Left kidney (tissue), 2 donors: Measurements from ENCODE around the gene FGGY. TPM values are rescaled to one million over a fixed set of nuclear protein-coding genes. Genes with fewer than 3 reads are reported as not detected.
"Not testable (repeated sequence)": the region's sequence is repeated elsewhere in the genome, so short reads cannot be mapped to it uniquely, and the experiment has no call there.

Source experiments
- DNase-seq: peaks from one replicate; pipeline ENCODE4 v3.0.0-alpha.2; 2013
- polyA plus RNA-seq: library from polyadenylated mRNA; unstranded; fragments of 120-200 nt; gene quantifications from one replicate; pipeline ENCODE4 v1.2.1, GENCODE V29; 2013; ENCODE audit not compliant: insufficient read length

Gene FGGY
- polyA plus RNA-seq, 1 donor, result 26.6 TPM

DNA sequence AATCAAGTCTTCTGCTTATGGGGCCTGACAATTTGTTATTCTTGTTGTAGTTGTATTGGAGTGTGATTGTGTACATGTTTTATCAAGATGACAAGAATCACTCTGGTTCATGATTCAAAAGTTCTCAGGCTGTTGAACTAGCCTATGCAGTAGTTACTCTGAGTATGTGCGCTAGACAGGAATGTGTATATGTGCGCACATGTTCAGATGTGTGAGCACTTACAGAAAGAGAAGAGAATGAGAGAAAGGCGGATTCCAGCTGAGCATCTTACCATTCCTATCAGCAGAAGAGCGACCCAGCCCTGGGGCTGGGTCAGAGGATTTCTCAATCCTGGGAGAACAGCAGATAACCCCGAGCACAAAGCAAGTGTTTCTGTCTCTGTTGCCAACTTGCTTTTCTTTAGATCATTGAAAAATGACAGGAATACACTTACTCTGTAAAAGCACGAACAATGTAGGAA is 407.1 kb downstream of the FGGY start:
- no peak for DNase-seq

DNA sequence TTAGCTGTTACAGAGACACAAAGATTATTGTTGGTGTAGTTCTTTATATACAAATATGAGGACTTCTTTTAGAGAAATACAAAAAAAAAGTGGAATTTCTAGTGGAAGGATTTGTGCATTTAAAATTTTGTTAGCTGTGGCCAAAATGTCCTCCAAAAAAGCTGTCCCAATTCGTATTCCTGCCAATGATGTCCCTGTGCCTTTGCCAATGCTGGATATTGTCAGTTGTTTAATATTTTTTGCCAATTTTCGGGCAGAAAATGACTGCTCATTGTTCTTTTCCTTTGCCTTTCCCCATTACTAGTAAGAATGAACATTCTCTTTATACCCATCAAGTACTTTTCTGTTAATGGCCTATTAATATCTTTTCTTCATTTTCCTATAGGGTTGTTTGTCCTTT is 407.8 kb downstream of the FGGY start:
- no peak for DNase-seq

DNA sequence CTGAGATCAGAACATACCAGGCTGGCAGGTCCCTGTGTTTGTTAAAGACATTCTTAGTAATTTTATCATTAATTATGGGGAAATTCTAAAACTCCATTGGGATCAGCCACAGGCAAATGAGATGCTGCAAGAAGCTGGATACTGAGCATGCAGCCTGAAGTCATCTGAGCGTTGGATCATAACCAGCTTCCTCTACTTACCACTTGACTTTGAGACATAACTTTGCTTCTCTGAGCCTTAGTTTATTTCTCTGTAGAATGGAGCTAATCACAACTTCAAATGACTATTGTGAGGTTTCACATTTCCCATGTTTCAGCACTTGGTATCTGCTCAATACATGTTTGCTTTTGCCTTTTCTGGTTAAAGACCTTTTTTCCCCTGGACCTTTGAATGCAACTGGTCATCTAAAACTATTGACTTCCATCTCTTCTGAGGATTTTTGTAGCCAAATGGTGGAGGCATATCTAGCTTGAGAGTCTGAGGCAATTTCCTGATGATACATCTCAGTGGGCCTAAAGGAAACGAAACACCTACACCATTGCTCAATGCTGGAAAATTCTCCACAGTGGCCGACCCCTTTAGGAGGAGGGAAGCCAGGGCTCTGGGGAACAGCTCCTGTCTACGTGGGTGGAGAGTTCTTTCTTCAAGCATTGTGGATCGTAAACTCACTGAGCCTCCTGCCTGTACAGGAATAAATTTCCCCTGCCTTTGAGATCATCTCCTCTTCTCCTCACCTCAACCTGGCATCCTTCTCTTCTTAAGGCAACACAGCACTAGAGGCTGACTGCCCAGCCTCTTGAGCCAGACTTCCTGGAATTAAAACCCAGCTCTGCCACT is 408.8 kb downstream of the FGGY start:
- DNase-seq, result no peak

DNA sequence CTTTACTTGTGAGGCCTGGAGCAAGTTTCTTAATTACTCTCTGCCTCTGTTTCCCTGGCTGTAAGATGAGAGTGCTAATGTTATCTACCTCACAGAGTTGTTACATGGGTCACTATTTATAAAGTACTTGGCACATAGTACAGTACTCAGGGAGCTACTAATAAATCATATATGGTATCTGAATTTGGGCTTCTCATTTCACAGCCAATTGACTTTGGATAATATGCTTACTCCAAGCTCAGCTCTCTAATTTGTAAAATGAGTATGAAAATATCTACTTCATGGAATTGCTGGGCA is 409.4 kb downstream of the FGGY start:
- DNase-seq, result no peak

DNA sequence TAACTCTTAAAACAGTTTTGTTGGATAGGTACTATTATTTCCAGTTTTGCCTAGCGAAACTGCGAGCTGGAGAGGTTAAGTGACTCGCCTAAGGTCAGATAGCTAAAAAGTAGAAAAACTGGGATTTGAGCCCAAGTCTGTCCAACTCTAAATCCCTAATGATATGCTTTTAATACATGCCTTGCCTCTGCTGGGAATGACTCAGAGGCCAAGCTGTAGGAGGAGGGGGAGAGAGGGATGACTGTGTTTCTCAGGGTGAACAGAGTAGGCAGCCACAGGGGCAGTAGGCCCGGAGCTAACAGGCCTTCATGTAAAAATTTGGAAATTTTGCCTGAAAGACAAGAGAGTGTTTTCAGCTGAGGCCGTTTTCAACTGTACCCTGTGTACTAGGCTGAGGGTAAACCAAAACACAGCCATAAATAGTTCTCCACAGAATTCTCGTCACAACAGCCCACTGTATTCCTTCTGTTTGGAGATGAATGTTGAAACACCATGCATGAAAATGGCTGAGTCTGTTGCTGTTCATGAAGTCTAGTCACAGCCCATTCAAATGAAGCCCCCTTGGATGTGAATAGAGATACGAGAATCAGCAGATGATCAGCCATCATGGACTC is 410.4 kb downstream of the FGGY start:
- DNase-seq, result no peak

DNA sequence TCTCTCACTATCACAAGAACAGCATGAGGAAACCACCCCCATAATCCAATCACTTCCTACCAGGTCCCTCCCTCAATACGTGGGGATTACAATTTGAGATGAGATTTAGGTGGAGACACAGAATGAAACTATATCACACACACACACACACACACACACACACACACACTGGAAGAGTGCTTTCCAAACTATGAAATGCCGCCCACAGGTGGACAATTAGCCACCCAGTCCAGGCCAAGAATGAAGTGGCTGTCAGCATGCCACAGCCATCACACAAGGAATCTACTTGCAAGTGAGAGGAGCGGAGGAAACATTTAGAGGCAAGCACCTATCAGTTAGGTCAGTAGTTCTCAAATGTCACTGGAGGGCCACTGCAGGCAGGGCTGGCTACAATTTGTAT is 412.4 kb downstream of the FGGY start:
- DNase-seq, result no peak

DNA sequence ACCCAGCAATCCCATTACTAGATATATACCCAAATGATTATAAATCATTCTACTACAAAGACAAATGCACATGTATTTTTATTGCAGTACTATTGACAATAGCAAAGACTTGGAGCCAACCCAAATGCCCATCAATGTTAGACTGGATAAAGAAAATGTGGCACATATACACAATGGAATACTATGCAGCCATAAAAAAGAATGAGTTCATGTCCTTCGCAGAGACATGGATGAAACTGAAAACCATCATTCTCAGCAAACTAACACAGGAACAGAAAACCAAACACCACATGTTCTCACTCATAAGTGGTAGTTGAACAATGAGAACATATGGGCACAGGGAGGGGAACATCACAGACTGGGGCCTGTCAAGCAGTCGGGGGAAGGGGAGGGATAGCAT is 414.0 kb downstream of the FGGY start:
- DNase-seq, result not testable (repeated sequence)

DNA sequence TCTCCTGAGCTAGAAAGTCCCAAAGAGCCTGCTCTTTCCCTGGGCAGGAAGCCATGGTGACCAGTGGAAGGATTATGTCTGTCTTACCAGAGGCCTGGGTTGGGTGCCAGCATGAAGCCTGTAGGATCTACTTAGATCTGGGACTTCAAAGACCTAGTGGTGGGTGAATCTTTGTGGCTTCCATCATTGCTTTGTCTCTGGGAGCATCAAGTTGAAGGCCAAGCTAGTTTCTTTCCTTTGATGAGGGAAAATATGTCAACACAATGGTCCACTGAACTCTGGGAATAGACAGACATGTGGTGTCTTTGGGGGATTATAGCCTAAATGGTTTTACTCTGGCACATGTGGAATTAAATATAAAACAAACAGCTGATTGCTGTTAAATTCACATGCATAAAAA is 417.3 kb downstream of the FGGY start:
- DNase-seq, result no peak

DNA sequence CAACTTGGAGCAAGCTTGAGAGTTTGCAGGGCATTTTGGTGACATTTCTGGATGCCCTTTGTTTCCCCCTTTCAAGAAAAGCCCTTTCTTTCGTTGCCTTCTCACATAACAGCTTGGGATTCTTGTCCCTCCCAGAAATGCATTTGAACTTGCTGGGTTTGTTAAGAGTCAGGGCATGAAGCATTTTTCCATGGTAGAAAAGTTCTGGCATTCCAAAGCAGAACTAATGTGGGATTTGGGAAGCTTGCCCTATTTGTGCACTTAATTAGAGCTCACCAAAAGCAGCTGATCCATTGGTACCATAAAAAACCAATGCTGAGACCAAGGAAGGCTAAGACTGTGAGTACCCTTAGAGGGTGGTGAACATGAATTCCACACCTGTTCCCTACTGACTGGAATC is 418.1 kb downstream of the FGGY start:
- no peak for DNase-seq

DNA sequence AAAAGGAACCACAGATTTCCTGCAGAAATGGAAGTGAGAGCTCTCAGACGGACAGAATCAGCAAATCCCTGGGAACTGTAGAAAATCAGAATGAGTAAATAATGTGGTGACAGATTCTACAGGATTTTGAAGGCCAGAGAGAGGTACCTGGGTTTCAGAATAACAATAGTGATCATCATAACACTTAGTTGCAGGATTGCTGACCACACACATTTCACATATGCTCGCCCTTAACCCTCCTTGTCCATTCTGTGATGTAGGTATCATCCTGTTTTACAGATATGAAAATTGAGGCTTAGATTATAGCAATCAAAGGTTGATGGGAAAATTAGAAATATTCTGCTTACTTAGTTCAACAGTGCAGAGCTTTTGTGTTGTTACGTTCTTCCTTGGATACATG is 419.9 kb downstream of the FGGY start:
- DNase-seq, result no peak

DNA sequence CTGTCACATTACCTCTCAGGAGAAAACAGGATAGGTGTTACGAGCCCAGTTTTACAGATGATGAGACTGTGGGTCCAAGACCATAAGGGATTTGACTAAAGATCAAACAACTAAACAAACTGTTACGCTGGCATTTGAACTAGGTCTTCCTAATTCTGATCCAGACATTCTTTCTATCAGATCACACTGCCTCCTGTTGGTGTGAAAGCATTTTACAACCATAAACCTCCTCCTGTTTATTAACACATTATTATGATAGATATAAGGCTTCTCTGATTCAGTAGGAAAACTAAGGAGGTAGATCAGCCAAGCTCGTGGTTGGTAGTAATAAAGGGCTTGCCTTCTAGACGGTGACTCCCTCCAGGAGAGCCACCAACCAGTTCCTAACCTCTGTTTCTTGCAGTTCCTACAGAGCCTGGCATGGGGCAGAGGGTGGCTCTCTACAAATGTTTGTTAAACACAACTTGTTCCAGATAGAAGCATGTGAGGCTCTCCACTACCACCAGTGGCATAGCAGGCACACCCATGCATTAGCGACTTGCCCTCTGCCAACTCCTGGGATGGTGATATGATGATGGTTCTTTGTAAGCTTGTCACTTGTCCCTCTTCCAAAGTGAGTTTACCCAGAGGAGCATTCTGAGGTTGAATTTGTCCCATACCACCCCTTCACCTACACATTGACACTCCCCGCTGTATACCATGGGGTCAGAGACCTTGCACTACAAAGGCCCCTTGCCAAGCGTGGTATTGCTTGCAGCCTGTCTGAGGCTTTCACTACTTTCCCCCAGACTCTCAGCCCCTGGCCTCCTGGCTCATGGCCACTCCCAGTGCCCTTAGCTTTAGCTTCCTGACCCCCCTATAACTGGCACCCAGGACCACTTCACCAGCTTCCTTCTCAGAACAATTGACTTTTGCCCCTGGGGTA is 421.4 kb downstream of the FGGY start:
- no peak for DNase-seq

DNA sequence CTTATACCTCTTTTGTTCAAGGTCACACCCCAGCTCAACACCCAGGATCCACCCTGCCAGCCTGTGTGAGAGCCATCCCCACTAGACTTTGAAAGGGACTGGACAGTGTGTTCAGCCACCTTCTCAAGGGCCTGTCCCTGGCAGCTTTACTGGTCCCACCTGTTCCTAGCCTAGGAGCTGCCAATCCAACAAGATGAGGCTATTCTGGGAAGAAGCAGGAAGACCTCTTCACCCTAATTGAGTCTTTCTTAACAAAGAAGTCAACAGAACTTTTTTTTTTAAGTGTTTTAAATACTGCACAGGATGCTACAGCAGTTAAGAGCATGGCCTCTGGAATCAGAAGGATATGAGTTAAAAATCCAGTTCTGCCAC is 422.1 kb downstream of the FGGY start:
- no peak for DNase-seq

DNA sequence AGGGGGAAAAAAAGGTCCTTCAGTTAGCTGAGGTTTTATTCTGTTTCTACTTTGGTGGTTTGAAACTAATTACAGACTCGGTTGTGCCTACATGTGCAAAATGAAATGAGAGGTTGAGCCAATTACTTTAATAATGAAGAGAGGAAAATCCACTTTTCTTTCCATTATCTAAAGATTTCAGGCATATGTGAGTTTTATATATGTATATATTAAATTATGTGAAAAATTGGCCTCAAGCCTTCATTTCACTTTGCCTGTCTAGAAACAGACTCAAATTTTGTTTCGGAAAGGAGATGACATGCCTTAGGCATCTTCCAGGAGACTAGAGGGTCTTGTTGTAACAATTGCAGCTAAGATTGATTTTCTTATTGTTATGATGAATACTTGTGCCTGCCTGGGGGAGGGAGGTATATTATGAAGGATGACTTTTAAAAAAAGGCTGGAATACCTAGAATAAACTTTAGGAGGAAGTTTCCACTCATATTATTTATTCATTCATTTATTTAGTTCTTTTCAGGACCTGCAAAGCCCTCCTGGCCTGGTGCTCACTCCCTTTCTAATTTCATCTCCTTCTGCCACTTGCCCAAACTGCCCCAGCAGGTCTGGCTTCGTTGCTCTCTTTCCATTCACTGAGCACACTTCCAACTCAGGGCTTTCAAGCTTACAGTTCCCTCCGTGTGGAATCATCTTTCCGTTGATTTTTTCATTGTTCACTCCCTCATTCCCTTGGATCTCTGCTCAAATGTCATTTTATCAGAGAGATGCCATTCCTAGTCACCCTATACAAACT is 423.6 kb downstream of the FGGY start:
- no peak for DNase-seq

DNA sequence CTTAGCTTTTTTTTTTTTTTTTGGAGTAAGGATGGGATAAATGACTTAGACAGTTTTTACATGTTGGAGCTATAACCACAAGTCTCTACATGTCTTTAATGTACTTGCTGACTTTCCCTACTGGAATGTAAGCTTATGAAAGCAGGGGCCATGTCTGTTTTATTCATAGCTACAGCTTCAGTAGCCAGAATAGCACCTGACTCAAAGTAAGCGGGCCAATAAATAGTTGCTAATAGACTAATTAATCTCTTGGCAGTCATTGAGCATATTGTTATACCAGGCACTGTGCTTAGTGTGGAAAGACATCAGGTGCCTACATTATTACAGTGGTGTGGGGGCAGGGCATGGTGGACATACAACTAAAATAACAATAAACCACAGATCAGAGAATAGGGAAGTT is 433.4 kb downstream of the FGGY start:
- DNase-seq, result no peak

DNA sequence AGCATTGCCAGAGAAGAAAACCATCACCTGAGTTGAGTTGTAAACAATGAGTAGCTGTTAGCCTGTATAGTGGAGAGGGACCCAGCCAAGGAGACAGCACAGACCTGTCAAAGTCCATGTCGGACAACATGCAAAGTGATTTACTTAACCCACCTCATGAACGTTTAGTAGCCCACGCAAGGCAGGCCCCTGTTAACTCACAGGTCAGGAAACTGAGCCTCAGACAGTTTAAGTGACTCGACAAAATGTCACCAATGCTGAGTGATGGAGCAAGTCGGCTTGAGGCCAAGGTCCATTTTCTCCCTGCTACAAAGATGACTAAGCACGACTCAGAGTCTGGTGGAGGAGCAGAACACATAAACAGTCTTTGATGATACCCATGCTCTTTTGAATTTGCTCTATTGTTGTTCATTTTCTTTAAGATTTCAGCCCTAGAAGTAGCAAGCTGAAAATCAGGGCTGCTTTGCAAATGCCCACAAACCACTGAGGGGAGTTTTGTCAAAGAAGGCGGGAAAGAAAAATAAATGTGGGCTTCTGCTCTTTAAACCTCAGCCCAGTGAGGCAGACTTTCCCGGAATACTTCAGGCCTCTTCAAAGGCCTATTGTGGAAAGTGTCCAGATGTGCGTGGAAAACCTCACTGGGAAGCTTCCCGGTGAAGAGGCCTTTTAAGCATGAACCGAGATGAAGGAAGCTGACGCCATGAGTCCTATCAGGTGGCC is 434.0 kb downstream of the FGGY start:
- DNase-seq, result no peak

DNA sequence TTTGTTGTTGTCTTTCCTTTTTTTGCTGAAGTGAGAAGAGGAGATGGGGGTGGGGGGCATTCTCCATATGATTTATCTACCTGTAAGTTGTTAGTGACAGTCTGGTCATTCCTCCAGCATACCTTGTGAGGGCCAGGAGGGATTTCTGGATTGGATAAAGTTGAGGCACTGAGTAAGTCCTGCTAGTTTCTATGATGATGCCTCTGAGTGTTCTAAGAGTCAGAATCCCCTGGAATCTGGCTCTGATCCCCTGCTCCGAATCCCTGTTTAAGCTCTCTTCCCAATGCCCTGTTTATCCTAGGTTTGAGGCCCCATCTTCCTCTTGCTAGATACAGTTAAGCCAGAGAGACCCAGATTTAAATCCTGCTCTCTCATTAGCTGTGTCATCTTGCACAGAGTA is 434.7 kb downstream of the FGGY start:
- DNase-seq, result no peak

DNA sequence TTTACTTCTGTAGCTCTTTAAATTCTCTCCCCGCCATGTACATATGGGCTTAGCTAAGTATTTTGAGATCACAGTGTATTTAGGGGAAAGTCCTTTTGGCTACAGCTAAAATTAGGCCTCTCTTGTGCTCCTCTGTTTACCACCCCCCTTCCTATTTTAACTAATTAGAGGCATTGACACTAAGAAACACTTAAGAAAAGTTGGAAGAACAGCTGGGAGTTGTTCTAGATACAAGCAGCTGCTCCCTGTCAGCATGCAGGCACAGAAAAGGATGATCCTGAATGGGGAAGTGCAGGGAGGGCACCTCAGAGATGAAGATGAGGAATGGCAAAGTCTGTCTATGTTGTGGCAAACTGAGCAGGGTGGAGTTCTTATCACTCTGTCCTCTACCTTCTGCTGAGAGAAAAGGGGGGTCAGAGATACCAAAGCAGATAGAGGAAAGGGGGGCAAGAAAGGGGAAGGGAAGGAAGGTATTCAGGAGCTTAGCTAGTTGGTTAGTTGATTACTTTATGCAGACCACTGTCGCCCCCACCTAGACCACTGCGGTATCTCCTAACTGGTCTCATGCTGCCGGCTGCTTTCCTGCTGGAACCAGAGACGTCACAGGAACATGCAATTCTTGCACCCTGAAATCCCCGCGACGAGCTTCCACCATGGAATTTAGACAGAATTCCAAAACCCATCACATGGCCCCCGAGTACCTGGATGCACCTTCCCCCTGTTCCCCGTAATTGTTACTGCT is 435.5 kb downstream of the FGGY start:
- DNase-seq, result no peak

DNA sequence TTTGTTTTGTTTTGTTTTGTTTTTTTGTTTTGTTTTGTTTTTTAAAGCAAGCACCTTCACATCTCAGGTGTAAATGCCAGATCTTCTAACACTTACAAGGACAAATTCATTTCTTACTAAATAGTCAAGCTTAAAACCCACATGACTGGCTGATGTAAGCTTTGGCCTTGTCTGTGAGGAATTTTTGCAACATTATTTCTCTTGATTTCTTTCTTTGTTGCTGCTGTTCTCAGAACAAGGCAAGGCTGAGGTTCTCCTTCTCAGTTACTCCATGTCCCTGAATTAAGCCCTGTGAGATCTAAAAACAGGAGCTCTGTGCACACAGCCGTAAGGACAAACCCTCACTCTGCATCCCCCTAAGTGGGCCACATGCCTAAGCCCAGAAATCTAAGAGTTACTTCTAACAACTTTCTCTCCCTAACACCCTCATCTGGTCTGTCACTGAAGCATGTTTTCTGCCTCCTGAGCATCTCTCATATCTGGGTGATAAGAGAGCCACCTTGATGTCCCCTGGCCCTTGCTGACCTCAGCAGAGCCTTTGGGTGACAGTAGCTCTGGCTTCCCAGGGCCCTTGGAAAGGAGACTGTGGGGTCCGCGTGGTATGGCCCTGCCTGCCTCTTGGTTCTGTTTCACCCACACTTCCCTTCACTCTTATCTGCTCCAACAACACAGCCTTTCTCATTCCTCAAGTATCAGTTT is 436.7 kb downstream of the FGGY start:
- no peak for DNase-seq

DNA sequence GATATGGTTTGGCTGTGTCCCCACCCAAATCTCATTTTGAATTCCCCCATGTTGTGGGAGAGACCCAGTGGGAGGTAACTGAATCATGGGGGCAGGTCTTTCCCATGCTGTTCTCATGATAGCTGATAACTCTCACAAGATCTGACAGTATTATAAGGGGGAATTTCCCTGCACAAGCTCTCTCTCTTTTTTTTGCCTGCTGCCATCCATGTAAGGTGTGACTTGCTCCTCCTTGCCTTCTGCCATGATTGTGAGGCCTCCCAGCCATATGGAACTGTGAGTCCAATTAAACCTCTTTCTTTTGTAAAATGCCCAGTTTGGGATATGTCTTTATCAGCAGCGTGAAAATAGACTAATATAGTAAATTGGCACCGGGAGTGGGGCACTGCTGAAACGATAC is 439.0 kb downstream of the FGGY start:
- not testable (repeated sequence) for DNase-seq

DNA sequence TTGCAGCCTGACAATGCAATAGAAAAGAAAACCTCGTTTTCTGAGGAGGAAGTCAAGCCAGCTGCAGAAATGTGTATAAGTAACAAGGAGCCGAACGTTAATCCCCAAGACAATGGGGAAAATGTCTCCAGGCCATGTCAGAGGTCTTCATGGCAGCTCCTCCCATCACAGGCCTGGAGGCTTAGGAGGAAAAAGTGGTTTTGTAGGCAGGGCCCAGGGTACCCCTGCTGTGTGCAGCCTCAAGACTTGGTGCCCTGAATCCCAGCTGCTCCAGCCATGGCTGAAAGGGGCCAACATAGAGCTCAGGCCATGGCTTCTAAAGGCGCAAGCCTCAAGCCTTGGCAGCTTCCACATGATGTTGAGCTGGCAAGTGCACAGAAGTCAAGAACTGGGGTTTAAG is 439.9 kb downstream of the FGGY start:
- no peak for DNase-seq
